Neural crest cell (in vitro differentiated cells): ENCODE measurements around the gene WBP2NL. TPM values are rescaled to one million over a fixed set of nuclear protein-coding genes. Genes with fewer than 3 reads are reported as not detected.

Source experiments
- DNase-seq: peaks from one replicate; pipeline ENCODE4 v3.0.0; 2021; ENCODE audit warnings: low read depth, mixed read lengths, low spot score
- H3K27ac Mint-ChIP-seq: one replicate; pipeline ENCODE4 v1.8.0; 2021; ENCODE audit warnings: mild to moderate bottlenecking, mixed read lengths; ENCODE audit not compliant: unreplicated experiment
- H3K27me3 Mint-ChIP-seq: 2 replicates; pipeline ENCODE4 v1.8.0; 2021; ENCODE audit warnings: low read depth, mild to moderate bottlenecking, mixed read lengths
- H3K36me3 Mint-ChIP-seq: 2 replicates; pipeline ENCODE4 v1.8.0; 2021; ENCODE audit warnings: low read depth, mild to moderate bottlenecking, mixed read lengths
- H3K4me1 Mint-ChIP-seq: 2 replicates; pipeline ENCODE4 v1.8.0; 2021; ENCODE audit warnings: mixed read lengths
- H3K4me3 Mint-ChIP-seq: one replicate; pipeline ENCODE4 v1.8.0; 2021; ENCODE audit warnings: mild to moderate bottlenecking, mixed read lengths
- H3K9me3 Mint-ChIP-seq: 2 replicates; pipeline ENCODE4 v1.8.0; 2021; ENCODE audit warnings: mixed read lengths
- CTCF ChIP-seq: fragments of 200-600 bp; sonication (generic); conservative IDR thresholded peaks from 2 replicates; pipeline ENCODE4 v1.5.0; 2021; ENCODE audit warnings: antibody characterized with exemption, mild to moderate bottlenecking
- total RNA-seq: library from RNA; stranded (reverse); gene quantifications from 2 replicates; pipeline ENCODE4 v1.2.1, GENCODE V29; 2021

Gene WBP2NL
- total RNA-seq, 1 donor from 2014 or later: not detected

- Mint-ChIP-seq H3K4me3 (no peak overlapping the region), H3K36me3 (no peaks in the 10 kb centered on the region), H3K27ac (peak overlapping the region; percentile 60), H3K27me3 (peaks cover 10% of the 10 kb centered on the region), H3K4me1 (peaks cover 20% of the 10 kb centered on the region), H3K9me3 (no peaks in the 10 kb centered on the region)
- no peak for TF ChIP-seq CTCF
- no peak for DNase-seq
These were observed 30.0 kb upstream of the WBP2NL start for GRCh38 chr22:41968601-41969000.

- TF ChIP-seq CTCF: no peak
- Mint-ChIP-seq H3K4me3 (no peak within 1 kb of the TSS), H3K36me3 (no peaks in the 10 kb centered on the region), H3K9me3 (no peaks in the 10 kb centered on the region), H3K27me3 (peaks cover 12% of the 10 kb centered on the region), H3K27ac (peak within 1 kb of the TSS; percentile 60), H3K4me1 (peaks cover 15% of the 10 kb centered on the region)
- no peak for DNase-seq
These were observed 29.4 kb upstream of the WBP2NL start, which contains the start of gene SEPTIN3 for GRCh38 chr22:41969110-41969646. Gene SEPTIN3, plus strand, starts transcription at chr22:41969443. Its CDS starts 2,050 bp downstream, at chr22:41971493.

GRCh38 chr22:41970601-41971000 lies 28.0 kb upstream of the WBP2NL start:
- H3K9me3 Mint-ChIP-seq: no peaks in the 10 kb centered on the region
- no peak for TF ChIP-seq CTCF
- H3K4me1 Mint-ChIP-seq: peaks cover 10% of the 10 kb centered on the region
- H3K27me3 Mint-ChIP-seq: peaks cover 26% of the 10 kb centered on the region
- H3K36me3 Mint-ChIP-seq: no peaks in the 10 kb centered on the region
- no peak overlapping the region for H3K4me3 Mint-ChIP-seq
- H3K27ac Mint-ChIP-seq: no peak overlapping the region
- DNase-seq: no peak

GRCh38 chr22:41971431-41971830 lies 27.2 kb upstream of the WBP2NL start:
- peaks cover 33% of the 10 kb centered on the region for H3K27me3 Mint-ChIP-seq
- no peak for DNase-seq
- H3K36me3 Mint-ChIP-seq: no peaks in the 10 kb centered on the region
- no peak overlapping the region for H3K27ac Mint-ChIP-seq
- no peaks in the 10 kb centered on the region for H3K9me3 Mint-ChIP-seq
- no peak for TF ChIP-seq CTCF
- peaks cover 12% of the 10 kb centered on the region for H3K4me1 Mint-ChIP-seq
- no peak overlapping the region for H3K4me3 Mint-ChIP-seq

GRCh38 chr22:41974691-41975290 lies 23.8 kb upstream of the WBP2NL start:
- TF ChIP-seq CTCF: no peak
- H3K4me1 Mint-ChIP-seq: peaks cover 28% of the 10 kb centered on the region
- no peaks in the 10 kb centered on the region for H3K9me3 Mint-ChIP-seq
- peaks cover 44% of the 10 kb centered on the region for H3K27me3 Mint-ChIP-seq
- peak overlapping the region; percentile 84 for H3K4me3 Mint-ChIP-seq
- H3K36me3 Mint-ChIP-seq: no peaks in the 10 kb centered on the region
- no peak for DNase-seq
- no peak overlapping the region for H3K27ac Mint-ChIP-seq
